GM23338 (cell line): ENCODE results near the gene GRIN3B.

Source experiments
- CREB1 ChIP-seq: fragments of 250-450 bp; sonication (Bioruptor Pico); IDR thresholded peaks from 2 replicates; pipeline ENCODE4 v1.5.0; 2020; ENCODE audit warnings: low read depth, mild to moderate bottlenecking, moderate library complexity
- EZH2 ChIP-seq: fragments of 200-600 bp; sonication (generic); IDR thresholded peaks from one replicate; pipeline ENCODE4 v1.8.0; 2017; ENCODE audit warnings: antibody characterized with exemption, mild to moderate bottlenecking, low read depth; ENCODE audit not compliant: unreplicated experiment
- EZH2phosphoT487 ChIP-seq: fragments of 200-600 bp; sonication (generic); IDR thresholded peaks from one replicate; pipeline ENCODE4 v1.8.1; 2018; ENCODE audit warnings: antibody characterized with exemption; ENCODE audit not compliant: unreplicated experiment
- JUNB ChIP-seq: IDR thresholded peaks from one replicate; pipeline ENCODE4 v1.6.1; 2016; ENCODE audit warnings: antibody characterized with exemption; ENCODE audit not compliant: unreplicated experiment
- POLR2AphosphoS5 ChIP-seq: IDR thresholded peaks from 2 replicates; pipeline ENCODE4 v1.6.1; 2016; ENCODE audit warnings: antibody characterized with exemption, low read depth
- STAT1 ChIP-seq: IDR thresholded peaks from one replicate; pipeline ENCODE4 v1.6.1; 2016; ENCODE audit warnings: antibody characterized with exemption; ENCODE audit not compliant: unreplicated experiment
- ZNF462 ChIP-seq: fragments of 250-450 bp; sonication (Bioruptor Pico); IDR thresholded peaks from 2 replicates; pipeline ENCODE4 v1.5.0; 2020; ENCODE audit warnings: mild to moderate bottlenecking, moderate library complexity
- TF ChIP-seq, protein P1 (sequence below), 2 experiments: fragments of 200-600 bp in 1 of 2; sonication (generic) in 1 of 2; conservative IDR thresholded peaks; 2 replicates each; pipeline versions ENCODE4 v1.5.1 to v1.6.1; 2016 to 2017; ENCODE audit warnings: antibody characterized with exemption in 2 of 2, low read depth in 2 of 2, mild to moderate bottlenecking in 2 of 2, moderate library complexity in 1 of 2
- TF ChIP-seq, protein P2 (sequence below): IDR thresholded peaks from one replicate; pipeline ENCODE4 v1.6.1; 2018; ENCODE audit warnings: antibody characterized with exemption; ENCODE audit not compliant: unreplicated experiment

DNA sequence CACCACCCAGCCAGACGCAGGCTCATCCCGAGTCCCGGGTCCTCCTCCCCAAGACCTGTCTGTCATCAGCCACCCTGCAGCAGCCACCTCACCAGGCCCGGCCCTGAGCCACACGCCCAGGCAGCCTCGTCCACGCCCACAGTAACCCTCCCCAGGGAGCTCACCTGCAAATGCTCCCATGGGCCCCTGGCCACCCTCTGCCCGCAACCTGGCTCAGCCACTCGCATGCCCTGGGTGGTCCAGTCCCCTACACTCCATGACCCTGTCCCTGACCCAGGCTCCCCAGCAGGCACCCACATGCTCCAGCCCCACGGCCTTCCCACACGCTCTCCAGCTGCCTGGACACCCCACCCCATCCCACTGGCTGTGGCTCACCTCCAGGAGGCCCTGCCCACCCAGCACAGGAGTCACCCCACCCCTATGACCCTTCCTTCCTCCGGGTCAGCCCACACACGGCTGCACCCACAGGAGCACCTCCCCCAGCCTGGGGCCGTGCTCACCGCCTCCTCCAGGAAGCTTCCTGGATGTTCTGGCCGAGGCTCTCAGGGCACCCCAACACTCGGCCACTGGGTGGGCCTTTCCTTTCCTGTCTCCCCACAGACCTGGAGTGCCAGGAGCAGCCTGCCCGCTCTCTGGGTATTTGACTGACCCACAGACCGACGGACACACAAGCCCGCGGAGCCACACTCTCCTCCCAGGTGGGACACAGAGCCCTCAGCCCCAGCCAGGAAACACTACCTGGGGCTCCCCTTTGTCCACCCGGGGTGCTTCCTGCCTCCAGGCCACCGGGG, 17.1 kb downstream of the GRIN3B start:
- TF ChIP-seq, protein P1, sequence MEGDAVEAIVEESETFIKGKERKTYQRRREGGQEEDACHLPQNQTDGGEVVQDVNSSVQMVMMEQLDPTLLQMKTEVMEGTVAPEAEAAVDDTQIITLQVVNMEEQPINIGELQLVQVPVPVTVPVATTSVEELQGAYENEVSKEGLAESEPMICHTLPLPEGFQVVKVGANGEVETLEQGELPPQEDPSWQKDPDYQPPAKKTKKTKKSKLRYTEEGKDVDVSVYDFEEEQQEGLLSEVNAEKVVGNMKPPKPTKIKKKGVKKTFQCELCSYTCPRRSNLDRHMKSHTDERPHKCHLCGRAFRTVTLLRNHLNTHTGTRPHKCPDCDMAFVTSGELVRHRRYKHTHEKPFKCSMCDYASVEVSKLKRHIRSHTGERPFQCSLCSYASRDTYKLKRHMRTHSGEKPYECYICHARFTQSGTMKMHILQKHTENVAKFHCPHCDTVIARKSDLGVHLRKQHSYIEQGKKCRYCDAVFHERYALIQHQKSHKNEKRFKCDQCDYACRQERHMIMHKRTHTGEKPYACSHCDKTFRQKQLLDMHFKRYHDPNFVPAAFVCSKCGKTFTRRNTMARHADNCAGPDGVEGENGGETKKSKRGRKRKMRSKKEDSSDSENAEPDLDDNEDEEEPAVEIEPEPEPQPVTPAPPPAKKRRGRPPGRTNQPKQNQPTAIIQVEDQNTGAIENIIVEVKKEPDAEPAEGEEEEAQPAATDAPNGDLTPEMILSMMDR (conservative IDR thresholded peaks at IDR 0.05; ENCODE audit: low read depth in 2 of 2), result no peak
- TF ChIP-seq, protein P2, sequence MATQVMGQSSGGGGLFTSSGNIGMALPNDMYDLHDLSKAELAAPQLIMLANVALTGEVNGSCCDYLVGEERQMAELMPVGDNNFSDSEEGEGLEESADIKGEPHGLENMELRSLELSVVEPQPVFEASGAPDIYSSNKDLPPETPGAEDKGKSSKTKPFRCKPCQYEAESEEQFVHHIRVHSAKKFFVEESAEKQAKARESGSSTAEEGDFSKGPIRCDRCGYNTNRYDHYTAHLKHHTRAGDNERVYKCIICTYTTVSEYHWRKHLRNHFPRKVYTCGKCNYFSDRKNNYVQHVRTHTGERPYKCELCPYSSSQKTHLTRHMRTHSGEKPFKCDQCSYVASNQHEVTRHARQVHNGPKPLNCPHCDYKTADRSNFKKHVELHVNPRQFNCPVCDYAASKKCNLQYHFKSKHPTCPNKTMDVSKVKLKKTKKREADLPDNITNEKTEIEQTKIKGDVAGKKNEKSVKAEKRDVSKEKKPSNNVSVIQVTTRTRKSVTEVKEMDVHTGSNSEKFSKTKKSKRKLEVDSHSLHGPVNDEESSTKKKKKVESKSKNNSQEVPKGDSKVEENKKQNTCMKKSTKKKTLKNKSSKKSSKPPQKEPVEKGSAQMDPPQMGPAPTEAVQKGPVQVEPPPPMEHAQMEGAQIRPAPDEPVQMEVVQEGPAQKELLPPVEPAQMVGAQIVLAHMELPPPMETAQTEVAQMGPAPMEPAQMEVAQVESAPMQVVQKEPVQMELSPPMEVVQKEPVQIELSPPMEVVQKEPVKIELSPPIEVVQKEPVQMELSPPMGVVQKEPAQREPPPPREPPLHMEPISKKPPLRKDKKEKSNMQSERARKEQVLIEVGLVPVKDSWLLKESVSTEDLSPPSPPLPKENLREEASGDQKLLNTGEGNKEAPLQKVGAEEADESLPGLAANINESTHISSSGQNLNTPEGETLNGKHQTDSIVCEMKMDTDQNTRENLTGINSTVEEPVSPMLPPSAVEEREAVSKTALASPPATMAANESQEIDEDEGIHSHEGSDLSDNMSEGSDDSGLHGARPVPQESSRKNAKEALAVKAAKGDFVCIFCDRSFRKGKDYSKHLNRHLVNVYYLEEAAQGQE, result no peak
- TF ChIP-seq EZH2 (no peak), POLR2AphosphoS5 (no peak), ZNF462 (CRISPR knock-in tag) (no peak), STAT1 (no peak), CREB1 (CRISPR knock-in tag) (no peak), EZH2phosphoT487 (no peak), JUNB (no peak)
